Left renal pelvis (tissue), 4 donors: ENCODE results near the gene EPHA4. TPM values are rescaled to one million over a fixed set of nuclear protein-coding genes. Genes with fewer than 3 reads are reported as not detected.

ENCODE experiments used
- DNase-seq, 4 donors: peaks; one replicate each; pipeline ENCODE4 v3.0.0-alpha.2; 2013; ENCODE audit warnings: low read depth in 4 of 4, low spot score in 3 of 4
- polyA plus RNA-seq, 4 donors: library from polyadenylated mRNA; unstranded; fragments of 120-200 nt; gene quantifications; one replicate each; pipeline ENCODE4 v1.2.1, GENCODE V29; 2013; ENCODE audit not compliant: insufficient read length in 4 of 4

The EPHA4 gene
- polyA plus RNA-seq, 4 donors = 26.5 to 63.8 (median 54.6) TPM

GRCh38 chr2:221482666-221483455 lies 89.2 kb downstream of the EPHA4 start:
- no peak for DNase-seq

GRCh38 chr2:221480821-221481220 lies 91.3 kb downstream of the EPHA4 start:
- DNase-seq = no peak

GRCh38 chr2:221480163-221480562 lies 91.9 kb downstream of the EPHA4 start:
- DNase-seq = no peak

GRCh38 chr2:221478485-221478863 lies 93.6 kb downstream of the EPHA4 start:
- DNase-seq = no peak

- DNase-seq = no peak
These were observed 94.2 kb downstream of the EPHA4 start for GRCh38 chr2:221477714-221478484.

- DNase-seq = no peak
These were observed 95.9 kb downstream of the EPHA4 start for GRCh38 chr2:221476195-221476594.

- DNase-seq = no peak
These were observed 98.7 kb downstream of the EPHA4 start for GRCh38 chr2:221473451-221473850.

GRCh38 chr2:221468317-221468716 lies 103.8 kb downstream of the EPHA4 start:
- no peak for DNase-seq

- DNase-seq = no peak
These were observed 104.5 kb downstream of the EPHA4 start for GRCh38 chr2:221467610-221468009.

- DNase-seq = no peak
These were observed 105.4 kb downstream of the EPHA4 start for GRCh38 chr2:221466744-221467143.

GRCh38 chr2:221465776-221466175 lies 106.3 kb downstream of the EPHA4 start:
- DNase-seq = no peak

- no peak for DNase-seq
These were observed 107.1 kb downstream of the EPHA4 start for GRCh38 chr2:221464971-221465370.

- no peak for DNase-seq
These were observed 108.7 kb downstream of the EPHA4 start for GRCh38 chr2:221463241-221463896.

GRCh38 chr2:221461901-221462300 lies 110.2 kb downstream of the EPHA4 start:
- no peak for DNase-seq

- DNase-seq = no peak
These were observed 112.0 kb downstream of the EPHA4 start for GRCh38 chr2:221460136-221460535.

GRCh38 chr2:221458578-221458977 lies 113.5 kb downstream of the EPHA4 start:
- DNase-seq = no peak

GRCh38 chr2:221455214-221455613 lies 116.9 kb downstream of the EPHA4 start:
- DNase-seq = no peak

- DNase-seq = no peak
These were observed 117.5 kb downstream of the EPHA4 start for GRCh38 chr2:221454459-221455105.

GRCh38 chr2:221451862-221452788 lies 120.0 kb downstream of the EPHA4 start:
- no peak for DNase-seq

- no peak for DNase-seq
These were observed 121.8 kb downstream of the EPHA4 start for GRCh38 chr2:221450280-221450679.
